PC-9 (cell line): ENCODE measurements around the gene MAST4.

ENCODE experiments used
- CTCF ChIP-seq: fragments of 200-600 bp; sonication (generic); conservative IDR thresholded peaks from 2 replicates; pipeline ENCODE4 v1.6.1; 2017; ENCODE audit warnings: mixed run types, antibody characterized with exemption, mild to moderate bottlenecking, moderate library complexity
- EZH2 ChIP-seq: fragments of 200-600 bp; sonication (generic); IDR thresholded peaks from 2 replicates; pipeline ENCODE4 v1.8.0; 2017; ENCODE audit warnings: antibody characterized with exemption, low read depth

GRCh38 chr5:66959653-66960052 lies 363.5 kb downstream of the MAST4 start:
- TF ChIP-seq EZH2: no peak
- no peak for TF ChIP-seq CTCF
